WTC11 (cell line): ENCODE data around the gene RNASE12. TPM values are rescaled to one million over a fixed set of nuclear protein-coding genes. Genes with fewer than 3 reads are reported as not detected.

ENCODE experiments used
- ATAC-seq: fragments of 200-7000 bp; cut with Tn5 transposase; 2 replicates; pipeline ENCODE4 v1.10.0; 2021; ENCODE audit warnings: mild to moderate bottlenecking, moderate library complexity
- CTCF ChIA-PET: fragments of 300-600 bp; sonication (Branson Sonifier 250); formaldehyde crosslinking; loops from one replicate; lab custom pipeline; 2021; ENCODE audit warnings: antibody characterized with exemption; lab: Charles Lee
- POLR2A ChIA-PET: fragments of 350-600 bp; sonication (Branson Sonifier 250); formaldehyde crosslinking; loops from one replicate; lab custom pipeline; 2021; ENCODE audit warnings: antibody characterized with exemption; lab: Charles Lee
- DNase-seq: peaks from one replicate; pipeline ENCODE4 v3.0.0; 2021; ENCODE audit warnings: low spot score
- H3K27ac Mint-ChIP-seq: 2 replicates; pipeline ENCODE4 v1.8.0; 2021; ENCODE audit warnings: mixed read lengths
- H3K27me3 Mint-ChIP-seq: 2 replicates; pipeline ENCODE4 v1.8.0; 2021; ENCODE audit warnings: low read depth, mild to moderate bottlenecking, moderate library complexity, mixed read lengths
- H3K36me3 Mint-ChIP-seq: 2 replicates; pipeline ENCODE4 v1.8.0; 2021; ENCODE audit warnings: mixed read lengths
- H3K4me1 Mint-ChIP-seq: 2 replicates; pipeline ENCODE4 v1.8.0; 2022; ENCODE audit warnings: mixed read lengths
- H3K4me3 Mint-ChIP-seq: 2 replicates; pipeline ENCODE4 v1.8.0; 2021; ENCODE audit warnings: mild to moderate bottlenecking, moderate library complexity, mixed read lengths
- H3K9me3 Mint-ChIP-seq: 2 replicates; pipeline ENCODE4 v1.8.0; 2021; ENCODE audit warnings: mixed read lengths
- ARID4B ChIP-seq: sonication (generic); formaldehyde crosslinking; IDR thresholded peaks from 2 replicates; pipeline ENCODE4 v1.8.0; 2023; ENCODE audit warnings: missing genetic modification reagents, mild to moderate bottlenecking, borderline replicate concordance
- E2F1 ChIP-seq: sonication (generic); formaldehyde crosslinking; IDR thresholded peaks from 2 replicates; pipeline ENCODE4 v1.8.0; 2022; ENCODE audit warnings: mild to moderate bottlenecking, missing genetic modification reagents
- EMX1 ChIP-seq: fragments of 250-450 bp; sonication (Bioruptor Pico); IDR thresholded peaks from 2 replicates; pipeline ENCODE4 v1.8.0; 2021; ENCODE audit warnings: mild to moderate bottlenecking
- ERG ChIP-seq: fragments of 250-450 bp; sonication (Bioruptor Pico); IDR thresholded peaks from 2 replicates; pipeline ENCODE4 v1.8.0; 2021; ENCODE audit warnings: mild to moderate bottlenecking
- HMGXB4 ChIP-seq: sonication (generic); formaldehyde crosslinking; IDR thresholded peaks from 2 replicates; pipeline ENCODE4 v1.8.1; 2023; ENCODE audit warnings: mild to moderate bottlenecking, moderate library complexity, missing genetic modification reagents
- PREB ChIP-seq: sonication (generic); formaldehyde crosslinking; IDR thresholded peaks from 2 replicates; pipeline ENCODE4 v1.8.1; 2022; ENCODE audit warnings: mild to moderate bottlenecking, missing genetic modification reagents, moderate library complexity, borderline replicate concordance
- RORB ChIP-seq: fragments of 250-450 bp; sonication (Bioruptor Pico); IDR thresholded peaks from 2 replicates; pipeline ENCODE4 v1.9.0; 2021; ENCODE audit warnings: mild to moderate bottlenecking
- SOX15 ChIP-seq: fragments of 250-450 bp; sonication (Bioruptor Pico); IDR thresholded peaks from 2 replicates; pipeline ENCODE4 v1.9.0; 2021; ENCODE audit warnings: mild to moderate bottlenecking
- TEAD1 ChIP-seq: sonication (generic); formaldehyde crosslinking; IDR thresholded peaks from 2 replicates; pipeline ENCODE4 v1.8.0; 2022; ENCODE audit warnings: mild to moderate bottlenecking, missing genetic modification reagents
- ZNF317 ChIP-seq: sonication (generic); formaldehyde crosslinking; IDR thresholded peaks from 2 replicates; pipeline ENCODE4 v1.8.1; 2023; ENCODE audit warnings: low read depth, mild to moderate bottlenecking, moderate library complexity, missing genetic modification reagents, borderline replicate concordance
- total RNA-seq: library from RNA; stranded (reverse); gene quantifications from 3 replicates; pipeline ENCODE4 v1.2.3, GENCODE V29; 2021
- TF ChIP-seq, protein P1 (sequence below): fragments of 250-450 bp; sonication (Bioruptor Pico); IDR thresholded peaks from 2 replicates; pipeline ENCODE4 v2.1.2; 2022; ENCODE audit warnings: mild to moderate bottlenecking, moderate library complexity

The RNASE12 gene
- total RNA-seq, 1 experiment from 2014 or later = not detected

- TF ChIP-seq HMGXB4 (CRISPR knock-in tag) (peak; percentile 94), EMX1 (CRISPR knock-in tag) (peak; percentile 58; the same call in 1 of the 2 replicates), ERG (CRISPR knock-in tag) (peak; percentile 81; the same call in 1 of the 2 replicates), TEAD1 (peak; percentile 97; the same call in 1 of the 2 replicates), ARID4B (CRISPR knock-in tag) (peak; percentile 15; the same call in 1 of the 2 replicates), ZNF317 (CRISPR knock-in tag) (no peak)
Measured at GRCh38 chr14:20613094-20614037, 22.2 kb upstream of the RNASE12 start (continued).

DNA sequence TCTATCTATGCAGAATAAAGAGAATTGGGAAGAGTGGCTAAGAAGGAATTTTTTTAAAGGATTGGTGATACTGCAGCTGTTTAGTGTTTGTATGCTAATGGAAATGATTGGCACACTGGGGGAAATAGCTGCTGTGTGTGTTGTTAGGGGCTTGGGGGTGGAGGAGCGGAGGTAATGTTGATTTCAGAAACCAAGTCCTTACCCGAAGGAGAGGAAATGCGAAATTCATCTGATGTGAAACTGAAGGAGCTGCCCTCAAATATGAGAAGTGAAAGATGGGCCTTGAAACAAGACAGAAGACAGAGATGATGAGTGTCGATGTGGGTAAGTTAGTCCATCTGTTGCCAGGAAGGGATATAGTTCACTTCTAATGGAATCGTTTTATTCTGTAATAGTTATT is 21.2 kb upstream of the RNASE12 start:
- no peak overlapping the region for H3K4me3 Mint-ChIP-seq
- CTCF ChIA-PET = interaction anchor here (0.7 to 2.2 kb wide), 17 partner anchors 10 to 284 kb away, joined by 3 to 26 read pairs (median 5); partner anchors contain the start of genes APEX1, OSGEP, PARP2 and PIP4P1
- TF ChIP-seq RORB (CRISPR knock-in tag) (no peak), E2F1 (CRISPR knock-in tag) (no peak), SOX15 (no peak), PREB (no peak)
- TF ChIP-seq, protein P1, sequence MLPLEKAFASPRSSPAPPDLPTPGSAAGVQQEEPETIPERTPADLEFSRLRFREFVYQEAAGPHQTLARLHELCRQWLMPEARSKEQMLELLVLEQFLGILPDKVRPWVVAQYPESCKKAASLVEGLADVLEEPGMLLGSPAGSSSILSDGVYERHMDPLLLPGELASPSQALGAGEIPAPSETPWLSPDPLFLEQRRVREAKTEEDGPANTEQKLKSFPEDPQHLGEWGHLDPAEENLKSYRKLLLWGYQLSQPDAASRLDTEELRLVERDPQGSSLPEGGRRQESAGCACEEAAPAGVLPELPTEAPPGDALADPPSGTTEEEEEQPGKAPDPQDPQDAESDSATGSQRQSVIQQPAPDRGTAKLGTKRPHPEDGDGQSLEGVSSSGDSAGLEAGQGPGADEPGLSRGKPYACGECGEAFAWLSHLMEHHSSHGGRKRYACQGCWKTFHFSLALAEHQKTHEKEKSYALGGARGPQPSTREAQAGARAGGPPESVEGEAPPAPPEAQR (CRISPR knock-in tag) = no peak
- DNase-seq (no peak), ATAC-seq (no peak)
- H3K36me3 Mint-ChIP-seq = no peaks in the 10 kb centered on the region
- H3K4me1 Mint-ChIP-seq = peaks cover 13% of the 10 kb centered on the region
- H3K9me3 Mint-ChIP-seq = no peaks in the 10 kb centered on the region
- no peaks in the 10 kb centered on the region for H3K27me3 Mint-ChIP-seq
- H3K27ac Mint-ChIP-seq = no peak overlapping the region
- POLR2A ChIA-PET = no interaction called here
